GM21390 (cell line): Measurements from ENCODE around the gene ZSCAN26.
"Not testable (repeated sequence)": the region's sequence is repeated elsewhere in the genome, so short reads cannot be mapped to it uniquely, and the experiment has no call there.

Experiments
- ATAC-seq: cut with Tn5 transposase; IDR thresholded peaks from one replicate; pipeline ENCODE4 v1.9.1; 2021; ENCODE audit not compliant: unreplicated experiment

ZSCAN26 gene

GRCh38 chr6:28315628-28316027 lies 48.7 kb downstream of the ZSCAN26 start:
- ATAC-seq, result no peak

DNA sequence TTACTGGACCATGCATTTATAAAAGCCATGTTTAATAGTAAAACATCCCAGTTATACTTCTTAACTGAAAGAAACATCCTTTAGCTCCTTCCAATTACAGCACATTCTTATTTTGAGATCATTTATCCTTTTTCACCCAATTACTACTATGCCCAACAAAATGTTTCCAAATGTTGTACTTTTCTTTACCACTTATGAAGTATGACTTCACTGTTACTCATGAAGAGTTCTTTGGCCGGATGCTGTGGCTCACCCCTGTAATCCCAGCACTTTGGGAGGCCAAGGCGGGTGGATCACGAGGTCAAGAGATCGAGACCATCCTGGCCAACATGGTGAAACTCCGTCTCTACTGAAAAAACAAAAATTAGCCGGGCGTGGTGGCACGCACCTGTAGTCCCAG lies 50.9 kb downstream of the ZSCAN26 start:
- ATAC-seq, result not testable (repeated sequence)

- no peak for ATAC-seq
Measured at GRCh38 chr6:28322661-28323060, 55.7 kb downstream of the ZSCAN26 start.

DNA sequence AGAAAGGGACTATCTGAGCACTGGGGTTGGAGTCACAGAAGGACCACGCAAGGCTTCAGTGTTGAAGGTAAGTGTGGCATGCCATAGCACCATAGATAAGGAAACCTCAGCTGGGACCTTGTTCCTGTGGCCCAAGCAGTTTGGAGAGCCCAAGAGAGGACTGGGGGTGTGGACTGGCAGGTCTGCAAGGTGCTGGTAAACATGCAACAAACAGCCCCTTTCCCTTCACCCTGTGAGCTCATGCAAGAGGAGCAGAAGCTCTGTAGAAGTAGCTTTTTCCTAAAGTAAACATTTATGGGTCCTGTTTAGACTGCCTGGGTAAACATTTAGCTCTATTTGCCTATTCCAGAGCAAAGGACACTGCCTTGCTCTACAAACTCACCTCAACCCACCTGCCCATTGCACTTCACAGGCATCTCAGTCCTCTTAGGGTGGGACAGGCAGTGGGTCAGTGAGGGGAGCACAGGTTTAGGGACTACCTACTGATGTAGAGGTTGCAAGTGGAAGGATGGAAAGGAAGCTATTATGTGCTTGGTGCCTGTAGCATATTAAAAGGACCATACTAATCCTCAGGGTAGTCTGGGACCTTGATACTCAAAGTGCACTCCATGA lies 57.0 kb downstream of the ZSCAN26 start:
- no peak for ATAC-seq

- no peak for ATAC-seq
Measured at GRCh38 chr6:28326371-28326948, 59.5 kb downstream of the ZSCAN26 start.
